GM12874 (cell line): ENCODE results near the gene SCYGR4.

ENCODE experiments used
- TF ChIP-seq, protein P1 (sequence below): IDR thresholded peaks from 2 replicates; pipeline ENCODE4 v1.5.1; 2011; ENCODE audit warnings: low read depth, mild to moderate bottlenecking, control low read depth, low read length, moderate library complexity; ENCODE audit not compliant: insufficient read depth

Gene SCYGR4, protein sequence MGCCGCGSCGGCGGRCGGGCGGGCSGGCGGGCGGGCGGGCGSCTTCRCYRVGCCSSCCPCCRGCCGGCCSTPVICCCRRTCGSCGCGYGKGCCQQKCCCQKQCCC

DNA sequence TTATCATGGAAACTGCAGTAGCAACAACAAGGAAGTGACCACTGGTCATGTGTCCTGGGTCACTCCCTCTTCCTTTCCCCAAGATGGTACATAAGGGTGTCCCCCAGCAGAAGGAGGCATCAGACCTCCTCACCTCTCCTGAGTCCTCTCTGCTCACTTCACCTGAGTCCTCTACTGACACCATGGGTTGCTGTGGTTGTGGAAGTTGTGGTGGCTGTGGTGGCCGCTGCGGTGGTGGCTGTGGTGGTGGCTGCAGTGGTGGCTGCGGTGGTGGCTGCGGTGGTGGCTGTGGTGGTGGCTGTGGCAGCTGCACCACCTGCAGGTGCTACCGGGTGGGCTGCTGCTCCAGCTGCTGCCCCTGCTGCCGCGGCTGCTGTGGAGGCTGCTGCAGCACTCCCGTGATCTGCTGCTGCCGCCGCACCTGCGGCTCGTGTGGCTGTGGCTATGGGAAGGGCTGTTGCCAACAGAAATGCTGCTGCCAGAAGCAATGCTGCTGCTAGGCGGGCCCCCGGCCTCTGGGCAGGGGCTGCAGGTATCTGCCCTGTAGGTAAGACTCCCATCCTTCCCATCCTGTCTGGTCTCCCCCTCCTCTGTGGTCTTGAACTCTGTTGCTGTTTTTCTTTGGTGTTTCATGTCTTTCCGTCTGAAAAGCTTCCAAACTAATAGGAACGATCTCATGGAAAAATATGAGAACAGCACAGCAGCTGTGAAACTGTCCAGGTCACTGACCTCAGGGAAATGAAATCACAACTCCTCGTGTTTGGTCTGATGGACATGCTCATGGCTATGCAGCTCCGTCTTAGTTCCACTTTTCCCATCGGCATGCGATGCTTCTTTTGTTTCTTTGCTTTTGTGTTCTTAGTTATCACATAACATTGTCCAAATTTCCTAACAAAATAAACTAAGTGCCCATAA, at the start of gene SCYGR4:
SCYGR4 (plus strand) TSS at position 183 of the 915 bp plus-strand sequence; CDS start at position 183, 0 bp downstream.
- TF ChIP-seq, protein P1, sequence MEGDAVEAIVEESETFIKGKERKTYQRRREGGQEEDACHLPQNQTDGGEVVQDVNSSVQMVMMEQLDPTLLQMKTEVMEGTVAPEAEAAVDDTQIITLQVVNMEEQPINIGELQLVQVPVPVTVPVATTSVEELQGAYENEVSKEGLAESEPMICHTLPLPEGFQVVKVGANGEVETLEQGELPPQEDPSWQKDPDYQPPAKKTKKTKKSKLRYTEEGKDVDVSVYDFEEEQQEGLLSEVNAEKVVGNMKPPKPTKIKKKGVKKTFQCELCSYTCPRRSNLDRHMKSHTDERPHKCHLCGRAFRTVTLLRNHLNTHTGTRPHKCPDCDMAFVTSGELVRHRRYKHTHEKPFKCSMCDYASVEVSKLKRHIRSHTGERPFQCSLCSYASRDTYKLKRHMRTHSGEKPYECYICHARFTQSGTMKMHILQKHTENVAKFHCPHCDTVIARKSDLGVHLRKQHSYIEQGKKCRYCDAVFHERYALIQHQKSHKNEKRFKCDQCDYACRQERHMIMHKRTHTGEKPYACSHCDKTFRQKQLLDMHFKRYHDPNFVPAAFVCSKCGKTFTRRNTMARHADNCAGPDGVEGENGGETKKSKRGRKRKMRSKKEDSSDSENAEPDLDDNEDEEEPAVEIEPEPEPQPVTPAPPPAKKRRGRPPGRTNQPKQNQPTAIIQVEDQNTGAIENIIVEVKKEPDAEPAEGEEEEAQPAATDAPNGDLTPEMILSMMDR, result no peak

DNA sequence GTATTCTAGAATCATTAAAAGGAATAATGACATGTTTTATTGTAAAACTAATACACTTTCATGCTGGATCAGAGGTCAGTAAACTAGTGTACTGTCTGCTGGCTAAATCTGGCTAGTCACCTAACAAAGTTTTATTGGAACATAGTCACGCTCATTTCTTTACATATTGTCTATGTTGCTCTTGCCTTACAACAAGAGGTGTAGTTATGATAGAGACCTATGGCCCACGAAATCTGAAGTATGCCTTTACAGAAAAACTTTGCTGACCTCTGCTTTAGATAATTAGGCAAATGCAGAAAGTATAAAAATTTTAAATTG, 48.5 kb upstream of the SCYGR4 start:
- TF ChIP-seq, protein P1, result no peak

DNA sequence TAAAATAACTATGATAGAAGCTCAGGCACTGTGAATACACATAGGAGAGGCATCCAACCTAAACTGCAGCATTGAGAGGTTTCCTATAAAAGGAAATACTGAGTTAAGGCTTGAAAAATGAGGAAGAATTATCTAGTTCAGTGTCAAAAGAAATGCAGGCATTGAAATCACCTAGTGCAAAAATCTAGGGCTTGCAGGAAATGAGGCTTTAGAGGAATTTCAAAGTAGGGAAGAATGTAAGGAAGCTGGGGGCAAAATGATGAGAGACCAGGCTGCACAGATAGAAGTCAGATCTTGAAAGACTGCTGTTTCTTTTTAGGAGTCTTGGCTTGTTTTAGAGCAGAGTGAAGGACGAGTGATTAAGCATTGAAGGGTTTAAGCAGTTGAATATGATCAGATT, 46.7 kb upstream of the SCYGR4 start:
- TF ChIP-seq, protein P1, result no peak

DNA sequence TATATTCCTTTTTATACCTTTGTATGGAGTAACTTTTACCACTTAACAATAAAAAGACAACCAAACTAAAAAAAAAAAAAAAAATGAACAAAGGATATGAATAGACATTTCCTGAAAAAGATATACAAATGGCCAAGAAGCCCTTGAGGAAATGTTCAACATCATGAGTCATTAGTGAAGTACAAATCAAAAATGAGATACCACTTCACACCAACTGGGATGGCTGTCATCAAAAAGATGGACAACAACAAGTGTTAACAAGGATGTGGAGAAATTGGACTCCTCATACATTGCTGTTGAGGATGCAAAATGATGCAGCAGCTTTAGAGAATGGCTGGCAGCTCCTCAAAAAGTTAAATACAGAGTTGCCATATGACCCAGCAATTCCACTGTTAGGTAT, 41.2 kb upstream of the SCYGR4 start:
- TF ChIP-seq, protein P1, result no peak

DNA sequence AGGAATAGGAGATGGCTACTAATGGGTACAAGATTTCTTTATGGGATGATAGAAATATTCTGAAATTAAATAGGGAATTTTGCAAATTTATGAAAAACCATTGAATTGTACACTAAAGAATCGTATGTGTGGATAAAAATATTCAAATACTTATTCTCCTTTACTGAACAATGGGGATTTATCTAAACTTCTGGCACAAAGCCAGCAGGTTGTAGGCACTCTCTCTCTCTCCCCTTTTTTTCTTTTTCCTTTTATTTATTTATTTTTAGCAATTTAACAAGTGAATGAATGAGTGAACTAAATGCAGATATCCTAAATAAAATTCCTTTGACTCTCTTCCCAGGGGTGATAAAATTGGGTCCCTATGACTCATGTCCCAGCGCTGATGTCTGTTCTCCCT, 40.5 kb upstream of the SCYGR4 start:
- TF ChIP-seq, protein P1, result no peak

DNA sequence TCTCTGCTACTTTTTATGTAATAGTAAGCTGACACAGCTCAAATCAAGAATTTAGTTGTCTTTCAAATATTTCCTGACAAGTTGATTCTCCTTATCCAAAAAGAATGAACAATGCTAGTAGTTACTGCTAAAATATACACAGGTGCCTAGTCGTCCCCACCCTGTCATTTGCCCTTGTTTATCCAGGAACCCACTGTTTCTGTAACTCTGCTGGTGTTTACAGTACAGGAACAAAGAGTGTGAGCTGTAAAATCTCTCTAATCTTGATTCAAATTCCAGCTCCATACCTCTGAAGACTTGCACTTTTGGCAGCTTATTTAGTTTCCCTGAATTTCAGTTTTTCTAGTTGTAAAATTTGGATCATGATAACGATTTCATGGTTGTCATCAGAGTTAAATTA, 39.7 kb upstream of the SCYGR4 start:
- TF ChIP-seq, protein P1, result no peak

DNA sequence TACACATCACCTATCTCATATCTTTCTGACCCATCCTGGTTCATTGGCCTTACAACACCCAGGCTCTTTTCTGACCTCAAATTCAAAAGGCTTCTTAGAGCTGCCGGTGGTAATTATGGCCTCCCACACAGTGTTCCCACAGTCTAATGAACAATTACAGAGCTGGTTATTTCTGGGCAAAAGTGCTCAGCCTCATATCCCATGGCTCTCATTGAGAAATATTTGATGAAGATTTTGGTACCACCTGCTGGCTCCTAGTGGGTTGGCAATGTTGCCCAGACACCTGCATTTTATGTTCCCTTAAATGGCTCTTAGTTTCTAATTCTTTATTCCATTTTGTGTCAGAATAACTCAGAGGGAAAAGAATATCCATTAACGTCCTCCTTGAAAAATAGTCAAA, 38.7 kb upstream of the SCYGR4 start:
- TF ChIP-seq, protein P1, result no peak
